ENCODE measurements around the gene CACNG7.

Gene CACNG7

GRCh38 chr19:53951436-53951835 is 42.4 kb downstream of the CACNG7 start:
- Histone ChIP-seq H3K4me3 (ENCODE audit: low read depth in 1 of 2, low read length in 1 of 2) (no peak overlapping the region), H3K4me1 (ENCODE audit: control insufficient read depth in 1 of 2, insufficient read depth in 1 of 2, low read depth in 1 of 2, low read length in 1 of 2) (no peaks in the 10 kb centered on the region), H3K27me3 (peaks cover 84% of the 10 kb centered on the region), H3K36me3 (no peaks in the 10 kb centered on the region), H3K9me3 (no peaks in the 10 kb centered on the region), H3K27ac (no peak overlapping the region)
- TF ChIP-seq CTCF (IDR thresholded peaks at IDR 0.05), result no peak

GRCh38 chr19:53951947-53952346 is 42.9 kb downstream of the CACNG7 start:
- H3K4me1 ChIP-seq (ENCODE audit: control insufficient read depth in 1 of 2, insufficient read depth in 1 of 2, low read depth in 1 of 2, low read length in 1 of 2), result no peaks in the 10 kb centered on the region
- H3K27me3 ChIP-seq, result peaks cover 84% of the 10 kb centered on the region
- H3K4me3 ChIP-seq (ENCODE audit: low read depth in 1 of 2, low read length in 1 of 2), result no peak overlapping the region
- H3K27ac ChIP-seq, result no peak overlapping the region
- H3K9me3 ChIP-seq, result no peaks in the 10 kb centered on the region
- H3K36me3 ChIP-seq, result no peaks in the 10 kb centered on the region
- TF ChIP-seq CTCF (IDR thresholded peaks at IDR 0.05), result no peak

- H3K27ac ChIP-seq, result no peak overlapping the region
- H3K27me3 ChIP-seq, result peaks cover 86% of the 10 kb centered on the region
- H3K36me3 ChIP-seq, result no peaks in the 10 kb centered on the region
- H3K9me3 ChIP-seq, result no peaks in the 10 kb centered on the region
- no peaks in the 10 kb centered on the region for H3K4me1 ChIP-seq (ENCODE audit: control insufficient read depth in 1 of 2, insufficient read depth in 1 of 2, low read depth in 1 of 2, low read length in 1 of 2)
- H3K4me3 ChIP-seq (ENCODE audit: low read depth in 1 of 2, low read length in 1 of 2), result no peak overlapping the region
- no peak for TF ChIP-seq CTCF (IDR thresholded peaks at IDR 0.05)
Observed at GRCh38 chr19:53953383-53953782, 44.3 kb downstream of the CACNG7 start.

GRCh38 chr19:53957448-53958167 is 48.5 kb downstream of the CACNG7 start:
- Histone ChIP-seq H3K4me1 (ENCODE audit: control insufficient read depth in 1 of 2, insufficient read depth in 1 of 2, low read depth in 1 of 2, low read length in 1 of 2) (no peaks in the 10 kb centered on the region), H3K36me3 (no peaks in the 10 kb centered on the region), H3K4me3 (ENCODE audit: low read depth in 1 of 2, low read length in 1 of 2) (no peak overlapping the region), H3K9me3 (no peaks in the 10 kb centered on the region), H3K27ac (no peak overlapping the region), H3K27me3 (peaks cover 93% of the 10 kb centered on the region)
- TF ChIP-seq CTCF (IDR thresholded peaks at IDR 0.05), result no peak

- Histone ChIP-seq H3K4me3 (ENCODE audit: low read depth in 1 of 2, low read length in 1 of 2) (no peak overlapping the region), H3K27ac (no peak overlapping the region), H3K36me3 (no peaks in the 10 kb centered on the region), H3K4me1 (ENCODE audit: control insufficient read depth in 1 of 2, insufficient read depth in 1 of 2, low read depth in 1 of 2, low read length in 1 of 2) (no peaks in the 10 kb centered on the region), H3K27me3 (peaks cover 95% of the 10 kb centered on the region), H3K9me3 (no peaks in the 10 kb centered on the region)
- no peak for TF ChIP-seq CTCF (IDR thresholded peaks at IDR 0.05)
Observed at GRCh38 chr19:53958168-53958571, 49.1 kb downstream of the CACNG7 start.

Data from neutrophil (primary cell).